ENCODE data around the gene C1orf74.

The C1orf74 gene

GRCh38 chr1:209741889-209742288 lies 42.5 kb downstream of the C1orf74 start:
- DNase-seq = no peak

- no peak for DNase-seq
Observed at GRCh38 chr1:209741193-209741592, 43.2 kb downstream of the C1orf74 start.

GRCh38 chr1:209738270-209738669 lies 46.1 kb downstream of the C1orf74 start:
- no peak for DNase-seq

- no peak for DNase-seq
Observed at GRCh38 chr1:209737118-209737505, 47.2 kb downstream of the C1orf74 start.

- DNase-seq = no peak
Observed at GRCh38 chr1:209736490-209737117, 47.8 kb downstream of the C1orf74 start.

- DNase-seq = no peak
Observed at GRCh38 chr1:209733409-209734192, 50.8 kb downstream of the C1orf74 start.

GRCh38 chr1:209732725-209733124 lies 51.6 kb downstream of the C1orf74 start:
- no peak for DNase-seq

- DNase-seq = no peak
Observed at GRCh38 chr1:209729436-209729835, 54.9 kb downstream of the C1orf74 start.

Measured in GOT3 (cell line).